Bone marrow (tissue), 2 donors: ENCODE measurements around the gene BTBD9.

Experiments used
- DNase-seq, 2 donors: peaks; one replicate each; lab custom pipeline; 2025; lab: John Stamatoyannopoulos, UW

BTBD9 gene

DNA sequence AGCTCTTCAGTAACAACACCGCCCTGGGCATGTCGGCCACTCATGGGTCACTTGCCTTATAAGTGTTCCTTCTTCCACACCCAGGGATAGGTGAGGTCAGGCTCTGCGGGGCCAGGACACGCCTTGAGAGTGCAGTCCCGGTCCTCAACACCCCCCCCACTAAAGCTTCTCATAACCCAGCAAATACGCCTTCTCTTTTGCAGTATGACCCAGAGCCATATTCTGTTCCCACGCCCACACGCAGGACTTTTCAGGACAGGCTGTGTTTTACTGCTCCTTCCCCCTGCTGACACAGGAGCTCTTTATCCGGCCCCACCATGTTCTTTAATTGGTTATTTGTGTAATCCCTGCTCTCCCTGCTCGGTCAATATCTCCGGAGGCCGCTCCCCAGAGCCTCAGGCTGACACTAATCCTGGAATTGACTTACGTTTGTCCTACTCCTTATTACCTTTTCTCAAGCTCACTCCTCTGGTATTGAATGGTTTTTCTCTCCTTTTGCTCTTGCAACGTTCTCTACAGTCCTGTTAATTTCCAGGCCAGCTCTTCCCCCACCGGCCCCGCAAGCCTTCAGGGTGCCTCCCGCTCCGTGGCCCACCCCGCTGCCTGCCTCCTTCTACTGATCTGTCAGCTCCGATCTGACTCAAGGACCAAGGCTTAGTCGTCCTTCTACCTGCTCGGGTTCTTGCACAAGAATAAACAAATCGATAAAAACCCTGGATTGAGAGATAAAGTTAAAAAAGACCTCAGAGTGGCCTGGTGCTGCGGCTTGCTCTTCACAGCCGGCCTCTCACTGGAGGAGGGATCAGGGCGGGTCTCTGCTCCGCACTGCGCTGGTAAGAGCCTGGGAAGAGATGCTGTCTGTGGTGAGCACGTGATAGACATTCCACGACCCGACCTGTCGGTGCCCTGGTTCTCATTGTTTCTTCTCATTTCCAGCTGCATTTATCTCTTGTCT, 462.7 kb downstream of the BTBD9 start:
- DNase-seq, result no peak

DNA sequence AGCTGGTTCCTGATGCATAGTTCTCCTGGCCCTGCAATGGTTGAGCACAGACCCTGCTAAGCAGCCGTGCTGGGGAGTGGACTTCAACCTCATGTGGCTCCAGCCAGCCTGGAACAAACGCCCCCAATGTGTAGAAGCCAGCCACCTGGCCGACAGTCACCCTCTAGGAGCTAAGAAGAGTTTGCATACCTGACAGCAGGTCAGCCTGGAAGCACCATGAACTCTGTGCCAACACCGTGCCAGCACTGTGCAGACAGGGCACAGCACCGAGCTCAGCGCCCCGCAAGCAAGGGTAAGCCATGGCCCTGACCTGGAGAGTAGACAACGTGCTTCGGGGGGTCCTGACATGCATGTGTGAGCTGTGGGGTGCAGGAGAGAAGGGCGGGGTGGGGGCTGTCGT, 463.9 kb downstream of the BTBD9 start:
- DNase-seq, result no peak

- no peak for DNase-seq
These were observed 464.8 kb downstream of the BTBD9 start for GRCh38 chr6:38174806-38175495.

GRCh38 chr6:38174315-38174714, 465.4 kb downstream of the BTBD9 start:
- no peak for DNase-seq

DNA sequence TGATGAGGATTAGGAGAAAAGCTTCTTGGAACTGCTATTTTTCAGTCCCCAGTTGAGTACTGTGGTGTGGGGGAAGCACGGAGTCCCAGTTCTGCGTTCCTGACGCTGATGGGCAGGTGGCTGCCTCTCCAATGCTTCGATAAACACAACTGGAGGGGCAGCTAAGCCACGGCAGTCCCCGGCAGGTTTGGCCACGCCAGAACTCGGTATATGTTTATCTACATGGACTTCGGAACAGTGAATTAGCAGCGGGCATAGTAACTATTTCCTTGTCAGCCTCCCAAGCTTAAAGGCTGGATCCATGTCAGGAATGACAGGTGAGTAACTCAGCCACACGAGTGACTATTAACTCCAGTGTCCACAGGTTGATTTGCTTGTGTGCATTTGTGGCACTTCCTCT, 465.8 kb downstream of the BTBD9 start:
- no peak for DNase-seq

DNA sequence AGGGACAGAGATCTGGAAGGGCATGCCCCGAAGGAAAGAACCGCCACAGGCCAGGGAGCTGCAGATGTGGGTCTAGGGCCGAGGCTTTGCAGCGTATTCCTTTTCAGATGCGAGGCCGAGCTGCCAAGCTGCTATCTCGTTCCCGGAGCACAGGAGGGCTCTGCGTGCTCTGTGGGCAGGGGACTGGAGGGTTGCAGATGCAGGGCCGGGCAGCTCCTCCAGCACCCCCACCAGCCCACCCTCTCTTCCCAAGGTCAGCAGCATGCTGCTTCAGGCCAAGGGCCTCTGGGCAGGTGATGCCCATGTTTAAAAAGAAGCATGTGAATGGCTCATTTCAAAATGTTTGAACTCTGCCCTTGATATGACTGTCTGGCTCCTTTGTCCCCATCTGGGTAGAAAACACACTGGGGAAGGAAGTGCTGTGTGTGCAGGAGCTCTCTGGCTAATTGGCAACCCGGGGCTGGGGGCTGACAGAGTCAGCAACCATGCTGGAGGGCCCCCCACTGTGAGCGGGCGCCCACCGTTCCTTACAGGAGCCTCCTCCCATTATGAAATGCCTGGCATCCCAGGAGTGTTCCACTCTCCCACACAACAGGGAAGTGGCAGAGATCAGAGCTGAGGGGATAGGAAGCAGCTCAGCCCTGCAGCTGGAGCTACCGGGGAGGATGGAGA, 466.9 kb downstream of the BTBD9 start:
- no peak for DNase-seq

DNA sequence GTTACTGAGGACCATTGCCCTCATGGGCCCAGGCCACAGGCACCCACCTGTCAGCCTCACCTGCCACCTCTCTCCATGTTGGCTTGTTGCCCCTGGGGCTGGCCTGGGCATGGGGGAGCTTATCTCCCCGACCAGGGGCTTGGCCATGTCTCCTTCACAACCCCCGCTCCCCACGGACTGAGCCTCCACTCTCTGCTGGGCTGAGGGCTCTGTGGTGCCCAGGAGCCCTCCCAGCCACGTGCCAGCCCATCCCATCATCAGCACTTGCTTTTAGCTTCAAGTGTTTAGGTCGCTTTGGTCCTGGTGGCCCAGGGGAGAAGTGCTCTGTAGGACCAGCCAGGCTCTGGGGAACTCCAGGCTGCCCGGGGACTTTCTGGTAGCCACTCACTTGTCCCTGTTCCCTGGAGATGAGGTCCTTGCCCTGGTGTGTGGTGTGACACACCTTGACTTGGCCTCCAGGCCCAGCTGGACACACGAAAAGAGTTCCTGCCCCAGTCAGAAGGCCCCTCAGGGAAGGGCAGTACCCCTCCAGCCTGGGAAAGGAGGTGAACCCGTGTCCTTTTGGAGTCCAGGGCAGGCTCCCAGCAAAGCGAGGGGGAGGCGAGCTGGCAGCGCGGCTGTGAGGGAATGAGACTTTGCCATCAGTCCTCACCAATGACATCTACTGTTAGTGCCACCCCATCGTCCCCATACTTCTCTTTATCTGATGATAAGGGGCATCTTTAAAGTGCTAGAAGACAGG, 467.6 kb downstream of the BTBD9 start:
- DNase-seq, result no peak

DNA sequence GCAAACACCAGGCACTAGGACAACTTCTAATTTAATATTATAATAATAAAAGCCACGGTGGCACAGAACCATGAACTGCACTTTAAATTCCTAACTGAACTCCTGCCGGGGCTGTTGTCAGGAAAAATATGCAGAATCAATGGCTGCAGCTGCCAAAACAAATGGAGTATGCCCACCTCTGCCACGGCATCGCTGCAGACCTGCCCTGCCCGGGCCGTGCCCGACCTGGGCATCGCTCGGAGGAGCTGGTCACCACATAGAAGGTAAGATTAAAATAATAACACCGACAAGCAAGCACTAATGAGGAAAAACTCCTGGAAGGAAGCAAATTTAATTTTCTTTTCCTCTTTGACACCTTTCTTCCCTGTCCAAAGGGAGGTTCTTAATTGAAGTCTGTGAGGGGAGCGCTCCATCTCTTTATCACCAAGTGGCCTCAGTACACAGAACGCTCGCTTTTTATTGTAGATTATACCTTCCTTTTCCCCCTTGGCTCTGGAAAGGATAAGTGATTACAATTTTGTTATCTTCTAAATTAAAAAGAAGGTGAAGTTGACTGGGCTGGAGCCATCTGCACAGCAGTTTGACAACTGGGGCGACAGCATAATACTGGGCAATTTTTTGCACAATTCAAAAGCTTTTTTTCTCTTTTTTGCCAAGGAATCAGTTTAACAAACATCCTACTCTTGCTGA, 468.9 kb downstream of the BTBD9 start:
- DNase-seq, result no peak

DNA sequence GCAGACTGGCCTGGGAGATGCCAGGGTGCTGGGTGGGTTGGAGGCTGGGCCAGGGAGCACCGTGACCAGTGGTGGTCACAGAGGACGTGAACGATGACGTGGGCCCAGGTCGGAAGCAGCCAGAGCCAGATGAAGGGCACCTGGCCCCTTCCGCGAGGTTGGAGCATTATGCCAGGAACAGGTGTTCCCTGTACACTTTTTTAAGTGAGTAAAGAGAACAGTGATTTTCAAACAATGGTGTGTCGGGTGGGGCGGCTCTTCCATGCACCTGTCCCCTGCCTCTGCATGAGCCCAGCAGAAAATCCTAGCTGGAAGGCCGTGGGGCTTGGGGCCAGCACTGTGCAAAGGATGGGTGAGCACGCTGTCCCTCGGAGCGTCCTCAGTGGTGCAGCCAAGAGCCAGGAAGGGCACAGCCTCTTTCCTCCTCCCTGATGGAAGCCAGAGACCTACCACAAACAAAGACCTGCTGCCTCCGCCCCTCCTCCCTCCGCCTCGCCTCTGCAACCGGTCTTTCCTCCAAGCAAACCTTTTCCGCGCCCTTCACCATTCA, 469.7 kb downstream of the BTBD9 start:
- DNase-seq, result no peak

GRCh38 chr6:38169221-38169976, 470.3 kb downstream of the BTBD9 start:
- no peak for DNase-seq

DNA sequence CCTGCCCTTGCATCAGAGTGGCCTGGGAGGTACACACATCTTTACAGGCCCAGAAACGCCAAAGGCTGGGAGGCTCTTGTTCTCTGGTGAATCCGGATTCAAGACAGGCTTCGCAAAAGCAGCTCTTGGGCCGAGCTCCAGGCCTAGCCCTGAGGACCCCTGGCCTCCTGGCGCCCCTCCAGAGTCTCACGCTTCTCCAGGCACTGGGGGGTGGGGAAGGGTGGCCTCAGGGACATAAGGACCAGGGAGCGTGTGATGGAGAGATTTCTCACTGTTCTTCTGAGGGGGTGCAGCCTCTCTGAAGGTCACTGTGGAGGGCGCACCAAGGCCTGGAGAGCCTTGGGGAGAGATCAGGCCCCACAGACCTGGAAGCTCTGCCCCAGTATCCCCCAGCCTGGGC, 471.0 kb downstream of the BTBD9 start:
- DNase-seq, result no peak

- DNase-seq, result no peak
These were observed 471.6 kb downstream of the BTBD9 start for GRCh38 chr6:38168126-38168525.

GRCh38 chr6:38167598-38167997, 472.1 kb downstream of the BTBD9 start:
- DNase-seq, result no peak

- DNase-seq, result no peak
These were observed 473.1 kb downstream of the BTBD9 start for GRCh38 chr6:38166411-38167240.

GRCh38 chr6:38164671-38165108, 475.0 kb downstream of the BTBD9 start:
- no peak for DNase-seq

- DNase-seq, result no peak
These were observed 475.6 kb downstream of the BTBD9 start for GRCh38 chr6:38164131-38164481.

DNA sequence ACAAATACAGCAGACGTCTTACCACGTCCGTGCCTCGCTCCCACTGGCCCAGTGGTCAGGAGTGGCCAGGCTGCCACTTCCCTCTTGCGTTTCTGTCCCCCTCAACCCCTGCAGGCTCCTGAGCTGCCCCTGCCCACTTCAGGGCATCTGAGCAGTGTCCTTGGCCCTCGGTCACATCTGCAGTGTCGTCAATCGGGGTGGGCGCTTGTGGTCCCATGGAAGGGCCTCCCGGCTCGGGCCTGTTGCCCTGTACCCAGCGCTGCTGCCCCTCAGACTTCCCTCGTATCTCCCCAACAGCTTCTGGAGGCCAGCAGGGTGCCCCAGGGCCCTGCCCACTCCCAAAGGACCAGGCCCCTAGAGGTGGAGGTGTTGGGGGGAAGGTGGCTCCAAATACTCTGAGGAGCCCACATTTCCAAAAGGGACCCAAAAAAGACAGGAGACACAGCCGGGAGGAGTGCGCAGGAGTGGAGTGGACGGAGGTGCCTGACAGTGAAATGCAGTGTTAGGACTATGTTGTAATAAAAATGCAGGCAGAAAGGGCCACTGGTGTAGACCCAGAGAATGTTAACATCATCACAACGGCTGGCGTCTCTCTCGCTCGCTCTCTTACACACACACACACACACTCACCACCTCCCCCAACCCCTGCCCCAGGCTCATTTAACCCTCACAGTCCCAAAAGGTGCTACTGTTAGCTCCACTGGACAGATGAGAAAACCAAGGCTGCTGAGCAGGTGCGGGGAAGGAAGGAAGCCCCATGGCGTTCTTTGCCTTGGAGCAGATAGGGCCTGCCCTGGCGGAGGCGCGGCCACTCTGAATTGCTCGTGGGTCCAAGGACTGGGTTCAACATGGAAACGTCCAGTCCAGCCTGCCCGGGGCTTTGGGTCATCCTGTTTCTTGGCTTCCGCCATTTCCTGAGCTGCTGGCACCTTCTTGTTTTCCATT, 476.3 kb downstream of the BTBD9 start:
- DNase-seq, result no peak

GRCh38 chr6:38162493-38163185, 477.1 kb downstream of the BTBD9 start:
- DNase-seq, result no peak
